Suppressor macrophage treated with lipopolysaccharide for 1 hour (primary cell): ENCODE data around the gene PGAM5.

Experiments
- DNase-seq, 3 donors: peaks; one replicate each; pipeline ENCODE4 v3.0.0-alpha.2; 2020 to 2022

Gene PGAM5

GRCh38 chr12:132710405-132711079 is at the start of gene PGAM5:
Gene PGAM5, plus strand, starts transcription at chr12:132710842. Its CDS starts 35 bp downstream, at chr12:132710877.
- peak; percentile 89 to 97 (median 94) for DNase-seq

GRCh38 chr12:132660996-132661395 is 49.6 kb upstream of the PGAM5 start:
- no peak for DNase-seq

- DNase-seq: no peak
Observed at GRCh38 chr12:132661972-132662371, 48.7 kb upstream of the PGAM5 start.

GRCh38 chr12:132662901-132663755 is 47.5 kb upstream of the PGAM5 start:
- DNase-seq: no peak

GRCh38 chr12:132664206-132665148 is 46.2 kb upstream of the PGAM5 start:
- no peak for DNase-seq

GRCh38 chr12:132665149-132665491 is 45.5 kb upstream of the PGAM5 start:
- DNase-seq: no peak

- no peak for DNase-seq
Observed at GRCh38 chr12:132665794-132666193, 44.8 kb upstream of the PGAM5 start.

- DNase-seq: no peak
Observed at GRCh38 chr12:132668191-132669088, 42.2 kb upstream of the PGAM5 start.

GRCh38 chr12:132669166-132669879 is 41.3 kb upstream of the PGAM5 start:
- DNase-seq: no peak

- no peak for DNase-seq
Observed at GRCh38 chr12:132672116-132672515, 38.5 kb upstream of the PGAM5 start.

- no peak for DNase-seq
Observed at GRCh38 chr12:132672678-132673077, 38.0 kb upstream of the PGAM5 start.

GRCh38 chr12:132673288-132674179 is 37.1 kb upstream of the PGAM5 start:
- no peak for DNase-seq

GRCh38 chr12:132674561-132674960 is 36.1 kb upstream of the PGAM5 start:
- DNase-seq: no peak

GRCh38 chr12:132675757-132676432 is 34.7 kb upstream of the PGAM5 start:
- no peak for DNase-seq

GRCh38 chr12:132677492-132677891 is 33.1 kb upstream of the PGAM5 start:
- DNase-seq: no peak

- DNase-seq: no peak
Observed at GRCh38 chr12:132685400-132685799, 25.2 kb upstream of the PGAM5 start.

- DNase-seq: peak in 2 of 3 donors; percentile 22 to 53
Observed at GRCh38 chr12:132686825-132687210, 23.8 kb upstream of the PGAM5 start.

GRCh38 chr12:132687211-132688164 is 23.2 kb upstream of the PGAM5 start, which contains the start of the genes POLE and PXMP2:
Gene POLE, minus strand, starts transcription at chr12:132687342. Its CDS starts 27 bp downstream, at chr12:132687315.
Gene PXMP2, plus strand, starts transcription at chr12:132687587. Its CDS starts 84 bp downstream, at chr12:132687671.
- DNase-seq: peak; percentile 95 to 100 (median 99)
